Gastroesophageal sphincter (tissue), 4 donors: Measurements from ENCODE around the gene ADD1. TPM values are rescaled to one million over a fixed set of nuclear protein-coding genes. Genes with fewer than 3 reads are reported as not detected.

Source experiments
- ATAC-seq: fragments of 150-250 bp; one replicate; pipeline ENCODE4 v1.9.1; 2016; ENCODE audit warnings: mild to moderate bottlenecking, moderate library complexity
- H3K27ac ChIP-seq, 4 donors: fragments of 200-600 bp; sonication (generic) in 3 of 4; 1 replicate in 3 of 4; 2 replicates in 1 of 4; pipeline ENCODE4 v1.5.1; 2016 to 2019
- H3K27me3 ChIP-seq: fragments of 200-600 bp; sonication (generic); one replicate; pipeline ENCODE4 v1.5.1; 2019
- H3K36me3 ChIP-seq, 2 donors: fragments of 200-600 bp; sonication (generic); one replicate each; pipeline ENCODE4 v1.5.1; 2019; ENCODE audit warnings: control low read depth in 1 of 2
- H3K4me1 ChIP-seq, 3 donors: fragments of 200-600 bp; sonication (generic); 1 replicate in 2 of 3; 2 replicates in 1 of 3; pipeline ENCODE4 v1.5.1; 2016 to 2019; ENCODE audit warnings: control low read depth in 2 of 3
- H3K4me3 ChIP-seq, 2 donors: fragments of 200-600 bp; sonication (generic); one replicate each; pipeline ENCODE4 v1.5.1; 2019; ENCODE audit warnings: mild to moderate bottlenecking in 1 of 2, moderate library complexity in 1 of 2
- H3K9me3 ChIP-seq, 3 donors: fragments of 200-600 bp; sonication (generic); one replicate each; pipeline ENCODE4 v1.5.1; 2017 to 2019; ENCODE audit warnings: control low read depth in 2 of 3
- EP300 ChIP-seq: sonication (generic); formaldehyde crosslinking; IDR thresholded peaks from one replicate; pipeline ENCODE4 v1.6.1; 2017; ENCODE audit warnings: antibody characterized with exemption, mild to moderate bottlenecking
- POLR2A ChIP-seq, 2 donors: fragments of 450-650 bp; IDR thresholded peaks; one replicate each; pipeline ENCODE4 v1.6.1; 2017; ENCODE audit warnings: antibody characterized with exemption in 2 of 2, mild to moderate bottlenecking in 2 of 2, moderate library complexity in 1 of 2
- POLR2AphosphoS5 ChIP-seq: sonication (generic); formaldehyde crosslinking; IDR thresholded peaks from one replicate; pipeline ENCODE4 v1.6.1; 2017; ENCODE audit warnings: antibody characterized with exemption
- WGBS, 2 donors: methylation state at CpG; one replicate each; pipeline ENCODE4 v1.1.5; 2018; ENCODE audit warnings: low coverage in 1 of 2; 5-methylcytosine and 5-hydroxymethylcytosine counted together
- total RNA-seq, 4 donors: library from RNA; depleted of rRNA; stranded (reverse); fragments of >200 nt; gene quantifications; one replicate each; pipeline ENCODE4 v1.1.0, GENCODE V29; 2016
- TF ChIP-seq, protein P1 (sequence below), 4 experiments: fragments of 200-600 bp in 2 of 4; fragments of 450-650 bp in 2 of 4; sonication (generic) in 1 of 4; IDR thresholded peaks; one replicate each; pipeline ENCODE4 v1.5.1; 2017 to 2019; ENCODE audit warnings: antibody characterized with exemption in 4 of 4, mild to moderate bottlenecking in 2 of 4, moderate library complexity in 2 of 4

ADD1 gene
- total RNA-seq, 4 donors from 2014 or later, result 230 to 384 (median 297) TPM

DNA sequence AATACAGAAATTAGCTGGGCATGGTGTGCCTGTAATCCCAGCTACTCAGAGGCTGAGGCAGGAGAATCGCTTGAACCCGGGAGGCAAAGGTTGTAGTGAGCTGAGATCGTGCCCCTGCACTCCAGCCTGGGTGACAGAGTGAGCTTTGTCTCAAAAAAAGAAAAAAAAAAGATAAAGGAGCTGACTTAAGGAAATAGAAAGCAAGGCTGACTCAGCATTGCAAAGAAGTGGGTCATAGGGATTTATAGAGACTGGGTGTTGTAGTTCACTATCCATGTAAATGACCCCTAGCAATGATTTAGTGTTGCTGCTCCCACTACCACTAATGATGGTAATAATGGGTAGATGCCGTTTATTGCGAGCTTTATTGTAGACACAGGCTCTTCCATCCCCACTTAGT, 47.6 kb downstream of the ADD1 start:
- Histone ChIP-seq H3K36me3 (peaks cover 0 to 43% of the 10 kb centered on the region in 2 donors), H3K4me3 (no peak overlapping the region), H3K27ac (peak overlapping the region in 1 of 4 donors; percentile 19), H3K9me3 (no peaks in the 10 kb centered on the region), H3K4me1 (peaks cover 0 to 38% (median 4%) of the 10 kb centered on the region in 3 donors), H3K27me3 (no peaks in the 10 kb centered on the region)
- WGBS, 2 donors, result 48 to 58% methylated on average over 2 to 3 of the region's 5 CpGs
- TF ChIP-seq POLR2AphosphoS5 (no peak), POLR2A (IDR thresholded peaks at IDR 0.05) (no peak), EP300 (no peak)
- TF ChIP-seq, protein P1, sequence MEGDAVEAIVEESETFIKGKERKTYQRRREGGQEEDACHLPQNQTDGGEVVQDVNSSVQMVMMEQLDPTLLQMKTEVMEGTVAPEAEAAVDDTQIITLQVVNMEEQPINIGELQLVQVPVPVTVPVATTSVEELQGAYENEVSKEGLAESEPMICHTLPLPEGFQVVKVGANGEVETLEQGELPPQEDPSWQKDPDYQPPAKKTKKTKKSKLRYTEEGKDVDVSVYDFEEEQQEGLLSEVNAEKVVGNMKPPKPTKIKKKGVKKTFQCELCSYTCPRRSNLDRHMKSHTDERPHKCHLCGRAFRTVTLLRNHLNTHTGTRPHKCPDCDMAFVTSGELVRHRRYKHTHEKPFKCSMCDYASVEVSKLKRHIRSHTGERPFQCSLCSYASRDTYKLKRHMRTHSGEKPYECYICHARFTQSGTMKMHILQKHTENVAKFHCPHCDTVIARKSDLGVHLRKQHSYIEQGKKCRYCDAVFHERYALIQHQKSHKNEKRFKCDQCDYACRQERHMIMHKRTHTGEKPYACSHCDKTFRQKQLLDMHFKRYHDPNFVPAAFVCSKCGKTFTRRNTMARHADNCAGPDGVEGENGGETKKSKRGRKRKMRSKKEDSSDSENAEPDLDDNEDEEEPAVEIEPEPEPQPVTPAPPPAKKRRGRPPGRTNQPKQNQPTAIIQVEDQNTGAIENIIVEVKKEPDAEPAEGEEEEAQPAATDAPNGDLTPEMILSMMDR (IDR thresholded peaks at IDR 0.05), result no peak
- no peak for ATAC-seq

DNA sequence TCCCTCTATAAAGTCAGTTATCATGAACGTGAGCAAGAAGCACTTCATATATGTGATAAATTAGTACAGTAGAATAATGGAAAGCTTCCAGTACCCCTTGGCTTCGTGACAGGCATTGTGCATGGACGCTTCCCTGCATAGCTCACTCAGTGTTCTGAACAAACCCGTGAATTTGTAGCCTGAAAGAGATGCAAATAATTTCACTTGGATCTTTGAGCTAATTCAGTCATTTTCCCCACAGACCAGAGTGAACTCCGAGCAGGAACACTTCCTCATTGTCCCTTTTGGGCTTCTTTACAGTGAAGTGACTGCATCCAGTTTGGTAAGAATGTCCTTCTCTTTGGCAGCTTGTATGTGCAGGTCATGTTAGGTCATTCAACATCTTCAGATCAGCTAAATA, 50.1 kb downstream of the ADD1 start:
- Histone ChIP-seq H3K27ac (no peak overlapping the region), H3K27me3 (no peaks in the 10 kb centered on the region), H3K36me3 (peaks cover 0 to 48% of the 10 kb centered on the region in 2 donors), H3K9me3 (no peaks in the 10 kb centered on the region), H3K4me3 (no peak overlapping the region), H3K4me1 (peaks cover 0 to 37% (median 4%) of the 10 kb centered on the region in 3 donors)
- TF ChIP-seq, protein P1 (IDR thresholded peaks at IDR 0.05), result no peak
- TF ChIP-seq EP300, result no peak
- TF ChIP-seq POLR2AphosphoS5, result no peak
- TF ChIP-seq POLR2A (IDR thresholded peaks at IDR 0.05), result no peak
- 3 to 16% methylated on average over 5 of the region's 5 CpGs for WGBS, 2 donors
- ATAC-seq, result no peak

DNA sequence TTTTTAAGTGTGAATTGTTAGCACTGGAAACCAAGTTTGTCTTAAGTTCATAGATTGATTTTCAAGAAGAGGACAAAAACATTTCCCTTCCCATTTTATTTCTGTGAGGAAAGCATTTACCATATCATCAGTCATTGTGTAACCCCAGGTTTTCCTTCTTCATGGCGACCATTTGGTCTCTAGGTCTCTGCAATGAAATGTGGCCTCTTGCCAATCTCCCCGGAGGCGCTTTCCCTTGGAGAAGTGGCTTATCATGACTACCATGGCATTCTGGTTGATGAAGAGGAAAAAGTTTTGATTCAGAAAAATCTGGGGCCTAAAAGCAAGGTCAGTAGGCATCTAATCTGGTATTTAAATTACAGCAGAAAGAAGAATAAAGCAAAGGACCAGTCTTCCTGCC, 54.4 kb downstream of the ADD1 start:
- Histone ChIP-seq H3K27me3 (no peaks in the 10 kb centered on the region), H3K4me1 (peaks cover 0 to 12% (median 0%) of the 10 kb centered on the region in 3 donors), H3K4me3 (no peak overlapping the region), H3K27ac (no peak overlapping the region), H3K9me3 (no peaks in the 10 kb centered on the region), H3K36me3 (peaks cover 0 to 84% of the 10 kb centered on the region in 2 donors)
- 57 to 60% methylated on average over 1 to 3 of the region's 3 CpGs for WGBS, 2 donors
- ATAC-seq, result no peak
- TF ChIP-seq POLR2AphosphoS5 (no peak), POLR2A (IDR thresholded peaks at IDR 0.05) (no peak), EP300 (no peak)
- TF ChIP-seq, protein P1 (IDR thresholded peaks at IDR 0.05), result no peak

DNA sequence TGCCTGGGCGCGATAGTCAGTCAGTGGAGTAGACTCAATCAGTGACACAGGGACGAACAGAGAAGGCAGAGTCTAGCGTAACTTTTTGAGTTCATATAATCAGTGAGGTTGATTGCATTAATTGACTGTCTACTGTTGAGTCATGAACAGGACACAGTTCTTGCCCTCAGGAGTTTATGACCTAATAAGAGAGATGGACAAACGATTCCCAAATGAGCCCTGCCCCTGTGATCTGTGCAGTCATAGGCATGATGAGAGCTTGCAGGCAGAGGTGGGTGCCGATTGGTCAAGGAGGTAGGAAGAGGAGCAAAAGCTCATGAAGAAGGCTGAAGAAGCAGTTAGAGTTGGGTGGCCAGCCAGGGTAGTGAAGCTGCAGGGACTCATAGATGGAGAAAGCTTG, 57.1 kb downstream of the ADD1 start:
- Histone ChIP-seq H3K36me3 (peaks cover 0 to 98% of the 10 kb centered on the region in 2 donors), H3K9me3 (no peaks in the 10 kb centered on the region), H3K27me3 (no peaks in the 10 kb centered on the region), H3K27ac (no peak overlapping the region), H3K4me3 (no peak overlapping the region), H3K4me1 (no peaks in the 10 kb centered on the region)
- no peak for ATAC-seq
- no peak for TF ChIP-seq EP300
- no peak for TF ChIP-seq POLR2AphosphoS5
- TF ChIP-seq, protein P1 (IDR thresholded peaks at IDR 0.05), result no peak
- TF ChIP-seq POLR2A (IDR thresholded peaks at IDR 0.05), result no peak
- 85 to 92% methylated on average over 4 to 6 of the region's 6 CpGs for WGBS, 2 donors

DNA sequence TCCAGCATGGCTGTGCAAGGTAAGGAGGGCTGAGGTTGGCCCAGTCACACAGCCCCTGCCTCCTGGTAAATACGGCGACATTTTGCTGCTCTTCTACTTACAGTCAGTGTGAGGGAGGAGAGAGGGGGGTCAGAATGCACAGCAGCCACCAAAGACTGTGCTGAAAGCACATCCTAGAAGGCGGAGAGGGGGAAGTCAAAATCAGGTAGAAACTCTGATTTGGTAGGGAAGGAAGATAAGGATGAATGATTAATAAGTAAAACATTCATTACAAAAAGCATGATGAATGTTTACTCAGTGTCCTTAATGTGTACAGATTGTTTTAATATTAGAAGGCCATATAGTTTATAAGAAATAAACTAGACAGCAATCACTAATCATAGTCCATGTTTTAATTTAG, 57.5 kb downstream of the ADD1 start:
- no peak for TF ChIP-seq EP300
- TF ChIP-seq POLR2AphosphoS5, result no peak
- TF ChIP-seq POLR2A (IDR thresholded peaks at IDR 0.05), result no peak
- TF ChIP-seq, protein P1 (IDR thresholded peaks at IDR 0.05), result no peak
- H3K4me3 ChIP-seq, result no peak overlapping the region
- no peak overlapping the region for H3K27ac ChIP-seq
- WGBS, 2 donors, result 86 to 90% methylated on average over 2 to 3 of the region's 3 CpGs
- H3K27me3 ChIP-seq, result no peaks in the 10 kb centered on the region
- no peaks in the 10 kb centered on the region for H3K9me3 ChIP-seq
- no peaks in the 10 kb centered on the region for H3K4me1 ChIP-seq
- ATAC-seq, result no peak
- peaks cover 0 to 98% of the 10 kb centered on the region in 2 donors for H3K36me3 ChIP-seq
